Measurements from ENCODE around the gene TMEM141. TPM values are rescaled to one million over a fixed set of nuclear protein-coding genes. Genes with fewer than 3 reads are reported as not detected.

Gene TMEM141
- total RNA-seq, 1 experiment from 2014 or later, result 64.1 TPM

DNA sequence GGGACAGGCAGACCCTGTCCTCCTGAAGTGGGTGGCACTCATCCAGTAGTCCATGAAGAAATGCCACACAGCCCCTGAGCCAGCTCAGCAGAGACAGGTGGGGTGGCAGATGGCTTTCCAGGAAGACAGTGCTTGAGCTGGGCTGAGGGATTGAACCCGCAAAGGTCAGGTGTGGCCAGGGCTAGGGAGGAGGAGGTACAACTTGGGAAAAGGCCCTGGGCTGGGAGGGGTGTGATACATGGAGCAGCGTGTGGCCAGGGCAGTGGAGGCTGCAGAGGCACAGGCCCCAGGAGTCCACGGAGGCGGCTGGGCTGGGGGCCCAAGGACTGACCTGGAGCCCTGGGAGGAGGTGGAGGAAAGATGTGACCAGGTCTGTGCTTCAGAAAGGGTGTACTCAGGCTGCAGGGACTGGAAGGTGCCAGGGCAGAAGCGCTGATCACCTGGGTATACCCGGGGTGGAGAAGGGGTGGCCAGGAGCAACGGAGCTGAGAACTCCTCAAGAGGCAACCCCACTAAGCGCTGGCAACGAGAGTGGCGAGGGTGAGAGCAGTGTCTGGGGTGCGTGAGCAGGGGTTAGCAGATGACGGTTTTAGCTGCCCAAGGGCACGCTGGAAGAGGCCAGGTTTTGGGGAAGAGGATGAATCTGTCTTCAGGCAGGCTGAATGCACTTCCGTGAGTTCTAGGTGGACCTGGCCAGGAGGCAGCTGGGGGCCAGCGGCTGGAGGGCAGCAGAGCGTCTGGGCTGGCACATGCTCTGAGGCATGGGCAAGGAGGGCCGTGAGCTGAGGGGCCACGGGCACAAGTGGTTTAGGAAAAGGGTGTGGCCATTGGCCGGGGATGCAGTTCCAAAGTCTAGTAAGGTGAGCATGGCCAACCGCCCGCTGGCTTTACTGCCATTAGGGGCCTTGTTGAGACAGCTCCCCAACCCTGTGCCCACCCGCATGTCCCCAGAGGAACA is 12.7 kb downstream of the TMEM141 start:
- CTCF ChIA-PET, result no interaction called here
- no TSS peak for BruUV-seq (replicated peaks)
- peaks cover 36% of the 10 kb centered on the region for H3K36me3 Mint-ChIP-seq (ENCODE audit: insufficient read depth, unreplicated experiment)

DNA sequence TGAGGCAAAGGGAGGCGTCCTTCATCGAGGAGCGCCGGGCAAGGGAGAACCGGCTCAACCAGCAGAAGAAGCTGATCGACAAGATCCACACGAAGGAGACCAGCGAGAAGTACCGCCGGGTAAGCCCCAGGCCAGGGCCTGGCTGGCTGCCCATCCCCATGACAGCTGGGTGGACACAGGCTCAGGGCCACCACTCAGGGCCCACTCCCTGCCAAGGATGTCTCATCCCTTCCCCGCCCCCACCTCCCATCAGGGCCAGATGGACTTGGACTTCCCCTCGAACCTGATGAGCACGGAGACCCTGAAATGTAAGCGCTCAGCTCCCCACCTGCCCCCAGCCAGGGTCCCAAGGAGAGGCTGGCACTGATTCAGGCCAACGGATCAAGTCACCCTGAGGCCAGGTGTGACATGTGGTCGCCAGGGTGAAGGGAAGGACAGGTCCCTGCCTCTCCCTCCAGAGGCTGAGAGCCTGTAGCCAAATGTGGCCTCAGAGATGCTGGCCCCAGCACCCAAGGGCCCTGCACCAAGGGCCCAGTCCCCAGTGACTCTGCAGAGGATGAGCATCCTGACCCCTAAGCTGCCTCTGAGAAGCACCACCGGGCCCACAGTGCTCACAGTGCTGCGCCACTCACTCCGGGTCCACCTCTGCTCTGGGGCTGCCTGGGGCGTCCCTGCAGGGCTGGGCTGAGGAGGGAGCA is 13.5 kb downstream of the TMEM141 start:
- Mint-ChIP-seq H3K4me3 (ENCODE audit: low read depth, unreplicated experiment) (no peak overlapping the region), H3K36me3 (ENCODE audit: insufficient read depth, unreplicated experiment) (peaks cover 40% of the 10 kb centered on the region), H3K9me3 (ENCODE audit: low read depth, unreplicated experiment) (no peaks in the 10 kb centered on the region), H3K27me3 (ENCODE audit: unreplicated experiment) (no peaks in the 10 kb centered on the region), H3K27ac (ENCODE audit: unreplicated experiment) (no peak overlapping the region), H3K4me1 (ENCODE audit: low read depth, unreplicated experiment) (peaks cover 6% of the 10 kb centered on the region)
- no peak for DNase-seq
- CTCF ChIA-PET, result no interaction called here
- TF ChIP-seq, protein P1, sequence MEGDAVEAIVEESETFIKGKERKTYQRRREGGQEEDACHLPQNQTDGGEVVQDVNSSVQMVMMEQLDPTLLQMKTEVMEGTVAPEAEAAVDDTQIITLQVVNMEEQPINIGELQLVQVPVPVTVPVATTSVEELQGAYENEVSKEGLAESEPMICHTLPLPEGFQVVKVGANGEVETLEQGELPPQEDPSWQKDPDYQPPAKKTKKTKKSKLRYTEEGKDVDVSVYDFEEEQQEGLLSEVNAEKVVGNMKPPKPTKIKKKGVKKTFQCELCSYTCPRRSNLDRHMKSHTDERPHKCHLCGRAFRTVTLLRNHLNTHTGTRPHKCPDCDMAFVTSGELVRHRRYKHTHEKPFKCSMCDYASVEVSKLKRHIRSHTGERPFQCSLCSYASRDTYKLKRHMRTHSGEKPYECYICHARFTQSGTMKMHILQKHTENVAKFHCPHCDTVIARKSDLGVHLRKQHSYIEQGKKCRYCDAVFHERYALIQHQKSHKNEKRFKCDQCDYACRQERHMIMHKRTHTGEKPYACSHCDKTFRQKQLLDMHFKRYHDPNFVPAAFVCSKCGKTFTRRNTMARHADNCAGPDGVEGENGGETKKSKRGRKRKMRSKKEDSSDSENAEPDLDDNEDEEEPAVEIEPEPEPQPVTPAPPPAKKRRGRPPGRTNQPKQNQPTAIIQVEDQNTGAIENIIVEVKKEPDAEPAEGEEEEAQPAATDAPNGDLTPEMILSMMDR (IDR thresholded peaks at IDR 0.05; ENCODE audit: unreplicated experiment), result no peak
- intact Hi-C loops (cut with micrococcal nuclease; ENCODE audit: unreplicated experiment), result no loop called here
- no TSS peak for BruUV-seq (replicated peaks)

More for the DNA sequence above, 12.7 kb downstream of the TMEM141 start:
- no peaks in the 10 kb centered on the region for H3K4me1 Mint-ChIP-seq (ENCODE audit: low read depth, unreplicated experiment)
- TF ChIP-seq, protein P1 (IDR thresholded peaks at IDR 0.05; ENCODE audit: unreplicated experiment), result no peak
- no peaks in the 10 kb centered on the region for H3K27me3 Mint-ChIP-seq (ENCODE audit: unreplicated experiment)
- H3K9me3 Mint-ChIP-seq (ENCODE audit: low read depth, unreplicated experiment), result no peaks in the 10 kb centered on the region
- peak overlapping the region; percentile 36 for H3K27ac Mint-ChIP-seq (ENCODE audit: unreplicated experiment)
- H3K4me3 Mint-ChIP-seq (ENCODE audit: low read depth, unreplicated experiment), result no peak overlapping the region
- intact Hi-C loops (cut with micrococcal nuclease; ENCODE audit: unreplicated experiment), result no loop called here
- no peak for DNase-seq

DNA sequence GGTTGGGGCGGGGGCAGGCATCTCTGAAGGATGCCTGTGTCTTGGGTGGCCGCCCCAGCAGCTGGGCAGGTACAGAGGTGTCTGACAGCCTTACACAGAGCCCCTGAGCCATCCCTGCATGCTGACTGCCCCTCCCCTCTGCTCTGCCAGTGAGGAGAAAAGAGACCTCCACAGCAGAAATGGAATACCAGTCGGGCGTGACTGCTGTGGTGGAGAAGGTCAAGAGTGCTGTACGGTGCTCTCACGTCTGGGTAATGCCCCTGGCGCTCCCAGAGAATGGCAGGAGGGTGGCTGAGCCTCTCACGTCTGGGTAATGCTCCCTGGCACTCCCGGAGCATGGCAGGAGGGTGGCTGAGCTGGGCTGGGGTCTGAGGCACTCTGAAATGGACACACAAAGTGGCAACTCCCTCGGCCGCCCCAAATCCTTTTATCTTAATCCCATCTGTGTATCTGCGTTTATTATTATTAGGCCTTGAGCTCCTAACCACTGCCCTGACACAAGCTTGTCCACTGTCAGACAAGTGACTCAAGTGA is 14.1 kb downstream of the TMEM141 start:
- no peak for DNase-seq
- Mint-ChIP-seq H3K36me3 (ENCODE audit: insufficient read depth, unreplicated experiment) (peaks cover 34% of the 10 kb centered on the region), H3K4me1 (ENCODE audit: low read depth, unreplicated experiment) (peaks cover 11% of the 10 kb centered on the region), H3K9me3 (ENCODE audit: low read depth, unreplicated experiment) (no peaks in the 10 kb centered on the region), H3K27ac (ENCODE audit: unreplicated experiment) (no peak overlapping the region), H3K4me3 (ENCODE audit: low read depth, unreplicated experiment) (no peak overlapping the region), H3K27me3 (ENCODE audit: unreplicated experiment) (no peaks in the 10 kb centered on the region)
- CTCF ChIA-PET, result no interaction called here
- BruUV-seq (replicated peaks), result no TSS peak
- TF ChIP-seq, protein P1 (IDR thresholded peaks at IDR 0.05; ENCODE audit: unreplicated experiment), result no peak
- intact Hi-C loops (cut with micrococcal nuclease; ENCODE audit: unreplicated experiment), result no loop called here

GRCh38 chr9:136806067-136806466 is 14.9 kb downstream of the TMEM141 start:
- no peak for DNase-seq
- Mint-ChIP-seq H3K4me1 (ENCODE audit: low read depth, unreplicated experiment) (peaks cover 12% of the 10 kb centered on the region), H3K9me3 (ENCODE audit: low read depth, unreplicated experiment) (no peaks in the 10 kb centered on the region), H3K27ac (ENCODE audit: unreplicated experiment) (no peak overlapping the region), H3K27me3 (ENCODE audit: unreplicated experiment) (no peaks in the 10 kb centered on the region), H3K4me3 (ENCODE audit: low read depth, unreplicated experiment) (no peak overlapping the region), H3K36me3 (ENCODE audit: insufficient read depth, unreplicated experiment) (peaks cover 29% of the 10 kb centered on the region)
- CTCF ChIA-PET, result no interaction called here
- TF ChIP-seq, protein P1 (IDR thresholded peaks at IDR 0.05; ENCODE audit: unreplicated experiment), result no peak
- intact Hi-C loops (cut with micrococcal nuclease; ENCODE audit: unreplicated experiment), result no loop called here
- BruUV-seq (replicated peaks), result no TSS peak
